ENCODE data around the gene ELN.

DNA sequence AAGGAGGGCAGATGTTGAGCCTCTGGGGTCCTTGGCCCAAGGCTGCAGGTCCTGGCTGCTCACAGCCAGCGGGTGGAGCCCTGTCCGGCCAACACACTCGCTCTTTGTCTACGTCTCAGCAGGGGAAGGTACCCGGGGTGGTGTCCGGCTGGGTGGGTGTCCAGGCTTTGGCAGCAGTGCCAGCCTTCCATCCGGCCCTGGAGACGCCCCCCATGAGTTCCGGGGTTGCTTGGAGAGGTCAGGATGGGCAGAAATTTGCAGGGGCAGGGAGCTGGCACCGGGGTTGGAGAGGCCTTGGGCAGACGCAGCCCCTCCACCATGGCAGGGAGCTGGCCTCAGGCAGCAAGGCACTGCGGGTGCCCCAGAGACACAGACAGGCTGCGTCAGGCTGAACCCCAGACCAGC lies 42.2 kb upstream of the ELN start:
- TF ChIP-seq ZNF707 (CRISPR knock-in tag; conservative IDR thresholded peaks at IDR 0.05) (no peak), TBP (optimal IDR thresholded peaks at IDR 0.05; ENCODE audit: low read depth, low read length) (no peak), RNF219 (CRISPR knock-in tag; IDR thresholded peaks at IDR 0.05) (no peak), MTA2 (IDR thresholded peaks at IDR 0.05; ENCODE audit: low read depth) (no peak)
- TF ChIP-seq, protein P1, sequence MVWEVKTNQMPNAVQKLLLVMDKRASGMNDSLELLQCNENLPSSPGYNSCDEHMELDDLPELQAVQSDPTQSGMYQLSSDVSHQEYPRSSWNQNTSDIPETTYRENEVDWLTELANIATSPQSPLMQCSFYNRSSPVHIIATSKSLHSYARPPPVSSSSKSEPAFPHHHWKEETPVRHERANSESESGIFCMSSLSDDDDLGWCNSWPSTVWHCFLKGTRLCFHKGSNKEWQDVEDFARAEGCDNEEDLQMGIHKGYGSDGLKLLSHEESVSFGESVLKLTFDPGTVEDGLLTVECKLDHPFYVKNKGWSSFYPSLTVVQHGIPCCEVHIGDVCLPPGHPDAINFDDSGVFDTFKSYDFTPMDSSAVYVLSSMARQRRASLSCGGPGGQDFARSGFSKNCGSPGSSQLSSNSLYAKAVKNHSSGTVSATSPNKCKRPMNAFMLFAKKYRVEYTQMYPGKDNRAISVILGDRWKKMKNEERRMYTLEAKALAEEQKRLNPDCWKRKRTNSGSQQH (CRISPR knock-in tag; IDR thresholded peaks at IDR 0.05) = no peak
